K562 (cell line): ENCODE results near the gene ETV4. TPM values are rescaled to one million over a fixed set of nuclear protein-coding genes. Genes with fewer than 3 reads are reported as not detected.

Source experiments
- ARID4B ChIP-seq: sonication (generic); formaldehyde crosslinking; IDR thresholded peaks from 2 replicates; pipeline ENCODE4 v1.8.0; 2022; ENCODE audit warnings: mild to moderate bottlenecking, missing genetic modification reagents
- ASH1L ChIP-seq: fragments of 450-650 bp; IDR thresholded peaks from 2 replicates; pipeline ENCODE4 v1.6.1; 2018; ENCODE audit warnings: borderline replicate concordance, mild to moderate bottlenecking, low read depth; ENCODE audit not compliant: partially characterized antibody
- ATF7 ChIP-seq: fragments of 450-650 bp; IDR thresholded peaks from 2 replicates; pipeline ENCODE4 v1.7.1; 2014; ENCODE audit warnings: mild to moderate bottlenecking, moderate library complexity
- BCOR ChIP-seq: fragments of 450-650 bp; IDR thresholded peaks from 2 replicates; pipeline ENCODE4 v1.6.1; 2016
- ESRRB ChIP-seq: fragments of 250-450 bp; sonication (Bioruptor Pico); IDR thresholded peaks from 2 replicates; pipeline ENCODE4 v1.5.0; 2020; ENCODE audit warnings: mild to moderate bottlenecking, moderate library complexity, borderline replicate concordance
- FOXJ3 ChIP-seq: sonication (generic); formaldehyde crosslinking; IDR thresholded peaks from 2 replicates; pipeline ENCODE4 v1.4.0; 2020; ENCODE audit warnings: mild to moderate bottlenecking, missing genetic modification reagents
- KAT7 ChIP-seq: sonication (generic); formaldehyde crosslinking; IDR thresholded peaks from 2 replicates; pipeline ENCODE4 v1.8.0; 2022; ENCODE audit warnings: missing genetic modification reagents, mild to moderate bottlenecking, borderline replicate concordance
- LEF1 ChIP-seq: fragments of 450-650 bp; IDR thresholded peaks from 2 replicates; pipeline ENCODE4 v1.6.1; 2016; ENCODE audit warnings: mild to moderate bottlenecking
- MTA3 ChIP-seq: fragments of 450-650 bp; formaldehyde crosslinking; IDR thresholded peaks from 2 replicates; pipeline ENCODE4 v1.6.1; 2017; ENCODE audit warnings: mild to moderate bottlenecking, borderline replicate concordance
- POLR2A ChIP-seq: fragments of 450-650 bp; conservative IDR thresholded peaks from 2 replicates; pipeline ENCODE4 v1.6.1; 2016
- SAP30 ChIP-seq: fragments of 200-600 bp; sonication (generic); IDR thresholded peaks from 2 replicates; pipeline ENCODE4 v1.6.1; 2012; ENCODE audit warnings: borderline replicate concordance, low read depth, mild to moderate bottlenecking, moderate library complexity, low read length, control low read depth, inconsistent platforms; ENCODE audit not compliant: insufficient read depth, poor library complexity, severe bottlenecking
- STAT6 ChIP-seq: sonication (generic); formaldehyde crosslinking; IDR thresholded peaks from 2 replicates; pipeline ENCODE4 v1.8.1; 2023; ENCODE audit warnings: mild to moderate bottlenecking, missing genetic modification reagents
- TFAP4 ChIP-seq: sonication (generic); formaldehyde crosslinking; IDR thresholded peaks from 2 replicates; pipeline ENCODE4 v1.8.0; 2022; ENCODE audit warnings: missing genetic modification reagents, mild to moderate bottlenecking, moderate library complexity, borderline replicate concordance
- THAP7 ChIP-seq: fragments of 250-450 bp; sonication (Bioruptor Pico); IDR thresholded peaks from 2 replicates; pipeline ENCODE4 v1.5.0; 2021
- TRIM28 ChIP-seq: fragments of 450-650 bp; IDR thresholded peaks from 2 replicates; pipeline ENCODE4 v1.6.1; 2017
- YBX1 ChIP-seq: fragments of 450-650 bp; IDR thresholded peaks from 2 replicates; pipeline ENCODE4 v1.7.1; 2016; ENCODE audit warnings: mild to moderate bottlenecking
- ZNF778 ChIP-seq: fragments of 450-650 bp; formaldehyde crosslinking; IDR thresholded peaks from 2 replicates; pipeline ENCODE4 v1.4.0; 2020; ENCODE audit warnings: mild to moderate bottlenecking, moderate library complexity
- polyA plus RNA-seq, 8 experiments: library from polyadenylated mRNA; depleted of rRNA in 4 of 8; stranded (reverse) in 5 of 8; unstranded in 3 of 8; fragments of >200 nt; fragmentation: Nextera tagmentation in 2 of 8; fragmentation: Illumina TruSeq in 1 of 8; extraction: Ambion mirVana in 2 of 8; extraction: Trizol in 1 of 8; gene quantifications; 2 replicates each; pipeline versions ENCODE4 v1.2.1 to v1.2.3, GENCODE V29; 2011 to 2014; ENCODE audit warnings: inconsistent platforms in 1 of 8, missing spikeins in 1 of 8
- total RNA-seq, 7 experiments: library from RNA; depleted of rRNA in 6 of 7; stranded (reverse); fragments of >200 nt in 6 of 7; fragmentation: Illumina TruSeq in 2 of 7; extraction: Trizol in 2 of 7; gene quantifications; 2 replicates each; pipeline versions ENCODE4 v1.2.1 to v1.2.3, GENCODE V29; 2011 to 2021; ENCODE audit warnings: low replicate concordance in 1 of 7

The ETV4 gene
- total and polyA plus RNA-seq, 9 of the 15 experiments (the other 6 are each of a cell fraction or from before 2014, with no cell fraction given) = 5.5 to 66.3 (median 28.2) TPM

- peak; percentile 45 for TF ChIP-seq ASH1L
- TF ChIP-seq TFAP4 (CRISPR knock-in tag) = peak; percentile 89
- TF ChIP-seq LEF1 = peak; percentile 40; the same call in 1 of the 2 replicates
- peak; percentile 40; the same call in 1 of the 2 replicates for TF ChIP-seq ARID4B
- TF ChIP-seq YBX1 = no peak
- no peak for TF ChIP-seq THAP7
- TF ChIP-seq BCOR = peak; percentile 25
- TF ChIP-seq STAT6 (CRISPR knock-in tag) = peak; percentile 64; the same call in 1 of the 2 replicates
- no peak; the same call in 1 of the 2 replicates for TF ChIP-seq KAT7
- TF ChIP-seq POLR2A = peak; percentile 95
- TF ChIP-seq SAP30 = peak; percentile 75
- no peak for TF ChIP-seq ESRRB
- TF ChIP-seq MTA3 = peak; percentile 83; the same call in 1 of the 2 replicates
- TF ChIP-seq TRIM28 = peak; percentile 57
- TF ChIP-seq ATF7 = peak; percentile 90
- no peak for TF ChIP-seq ZNF778 (CRISPR knock-in tag)
- no peak for TF ChIP-seq FOXJ3 (CRISPR knock-in tag)
These were observed 62.2 kb downstream of the ETV4 start, which contains the start of gene DHX8 (continued) for GRCh38 chr17:43483674-43484551.
